ENCODE measurements around the gene SUSD6. TPM values are rescaled to one million over a fixed set of nuclear protein-coding genes. Genes with fewer than 3 reads are reported as not detected.
A peak's percentile ranks its signal among the peaks of the same experiment; 100 is the strongest.

The SUSD6 gene
- total RNA-seq, 2 donors from 2014 or later: 41.1 to 52.3 TPM

- DNase-seq (ENCODE audit: low spot score): no peak
- intact Hi-C loops (cut with DNase I): loop anchor here (5.0 kb wide), 1 partner anchor 127 kb away; no protein-coding TSS in a partner anchor
- Histone ChIP-seq H3K27ac (no peak overlapping the region), H3K36me3 (no peaks in the 10 kb centered on the region), H3K4me1 (replicated peaks) (no peaks in the 10 kb centered on the region), H3K27me3 (replicated peaks; ENCODE audit: insufficient read depth) (no peaks in the 10 kb centered on the region), H3K4me3 (no peak overlapping the region), H3K9me3 (no peaks in the 10 kb centered on the region)
- TF ChIP-seq POLR2A (IDR thresholded peaks at IDR 0.05): no peak
- TF ChIP-seq, protein P1, sequence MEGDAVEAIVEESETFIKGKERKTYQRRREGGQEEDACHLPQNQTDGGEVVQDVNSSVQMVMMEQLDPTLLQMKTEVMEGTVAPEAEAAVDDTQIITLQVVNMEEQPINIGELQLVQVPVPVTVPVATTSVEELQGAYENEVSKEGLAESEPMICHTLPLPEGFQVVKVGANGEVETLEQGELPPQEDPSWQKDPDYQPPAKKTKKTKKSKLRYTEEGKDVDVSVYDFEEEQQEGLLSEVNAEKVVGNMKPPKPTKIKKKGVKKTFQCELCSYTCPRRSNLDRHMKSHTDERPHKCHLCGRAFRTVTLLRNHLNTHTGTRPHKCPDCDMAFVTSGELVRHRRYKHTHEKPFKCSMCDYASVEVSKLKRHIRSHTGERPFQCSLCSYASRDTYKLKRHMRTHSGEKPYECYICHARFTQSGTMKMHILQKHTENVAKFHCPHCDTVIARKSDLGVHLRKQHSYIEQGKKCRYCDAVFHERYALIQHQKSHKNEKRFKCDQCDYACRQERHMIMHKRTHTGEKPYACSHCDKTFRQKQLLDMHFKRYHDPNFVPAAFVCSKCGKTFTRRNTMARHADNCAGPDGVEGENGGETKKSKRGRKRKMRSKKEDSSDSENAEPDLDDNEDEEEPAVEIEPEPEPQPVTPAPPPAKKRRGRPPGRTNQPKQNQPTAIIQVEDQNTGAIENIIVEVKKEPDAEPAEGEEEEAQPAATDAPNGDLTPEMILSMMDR (IDR thresholded peaks at IDR 0.05): no peak
- no peak for TF ChIP-seq POLR2AphosphoS5 (IDR thresholded peaks at IDR 0.05)
- WGBS: 46% methylated on average over 3 of the region's 3 CpGs
Measured at GRCh38 chr14:69600304-69600891, 11.0 kb upstream of the SUSD6 start.

DNA sequence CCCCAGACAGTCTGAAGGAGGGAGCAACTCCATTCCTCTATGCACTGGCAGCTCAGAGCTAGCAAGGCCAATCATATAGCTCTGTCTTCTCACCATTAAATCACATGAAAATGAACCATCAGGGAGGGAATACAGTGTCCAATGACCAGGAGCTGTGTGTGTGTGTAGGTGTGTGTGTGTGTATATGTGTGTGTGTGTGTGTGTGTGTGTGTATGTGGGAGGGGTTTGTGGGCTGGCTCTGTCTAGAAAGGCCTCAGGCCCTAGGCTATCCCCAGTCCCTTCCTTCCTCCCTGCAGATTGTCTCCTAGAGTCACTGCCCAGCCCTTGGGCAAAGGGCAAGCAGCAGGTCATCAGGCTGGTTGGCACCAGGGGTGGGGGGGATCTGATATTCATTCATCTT lies 5.7 kb upstream of the SUSD6 start:
- intact Hi-C loops (cut with DNase I): no loop called here
- Histone ChIP-seq H3K4me3 (no peak overlapping the region), H3K4me1 (replicated peaks) (no peaks in the 10 kb centered on the region), H3K27ac (no peak overlapping the region), H3K9me3 (no peaks in the 10 kb centered on the region), H3K36me3 (no peaks in the 10 kb centered on the region), H3K27me3 (replicated peaks; ENCODE audit: insufficient read depth) (no peaks in the 10 kb centered on the region)
- DNase-seq (ENCODE audit: low spot score): no peak
- TF ChIP-seq, protein P1 (IDR thresholded peaks at IDR 0.05): no peak
- TF ChIP-seq POLR2AphosphoS5 (IDR thresholded peaks at IDR 0.05) (no peak), POLR2A (IDR thresholded peaks at IDR 0.05) (no peak)

DNA sequence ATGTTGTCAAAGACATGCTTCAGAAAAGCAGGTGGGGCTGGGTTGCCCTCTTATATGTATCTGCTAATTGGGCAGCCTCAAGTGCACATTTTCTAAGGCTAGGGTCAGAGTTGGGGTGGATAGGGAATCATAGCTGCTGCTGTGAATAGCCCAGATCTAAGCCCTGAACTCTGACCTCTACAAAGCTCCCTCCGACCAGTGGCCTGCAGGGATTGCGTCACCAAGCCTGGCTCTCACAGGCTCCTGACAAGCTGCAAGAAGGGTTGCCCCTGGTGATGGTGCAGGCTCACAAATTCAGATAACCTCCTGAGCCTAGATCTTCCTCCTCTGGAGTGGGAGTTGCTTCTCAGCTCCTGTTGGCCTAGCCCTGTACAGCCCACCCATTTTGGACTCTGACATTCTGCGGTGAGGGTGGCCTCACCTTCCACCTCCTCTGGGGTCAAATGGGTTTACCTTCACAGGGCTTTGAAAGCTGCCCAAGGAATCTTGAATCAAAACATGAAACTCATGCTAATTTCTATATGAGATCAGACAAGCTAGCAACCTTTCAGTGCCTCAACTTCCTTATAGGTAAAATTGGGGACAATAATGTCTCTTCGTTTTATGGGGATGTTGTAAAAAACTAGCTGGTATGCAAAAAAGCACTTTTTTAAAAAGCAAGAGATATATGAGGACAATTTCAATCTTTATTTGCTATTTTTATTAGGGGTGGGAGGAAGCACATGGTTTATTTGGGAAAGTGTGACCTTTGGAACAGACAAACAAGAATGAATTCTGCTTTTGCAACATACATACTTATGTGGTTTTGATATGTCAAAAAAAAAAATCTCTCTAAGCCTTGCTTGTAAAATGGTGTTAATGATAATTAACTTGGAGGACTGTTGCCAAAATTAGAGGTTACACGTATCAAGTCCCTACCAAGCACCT lies 4.9 kb upstream of the SUSD6 start:
- H3K9me3 ChIP-seq: no peaks in the 10 kb centered on the region
- no peak overlapping the region for H3K27ac ChIP-seq
- H3K27me3 ChIP-seq (replicated peaks; ENCODE audit: insufficient read depth): no peaks in the 10 kb centered on the region
- no peak for DNase-seq (ENCODE audit: low spot score)
- H3K36me3 ChIP-seq: no peaks in the 10 kb centered on the region
- whole genome bisulfite sequencing: 82% methylated on average over 5 of the region's 5 CpGs
- no peak overlapping the region for H3K4me3 ChIP-seq
- intact Hi-C loops (cut with DNase I): no loop called here
- no peak for TF ChIP-seq POLR2A (IDR thresholded peaks at IDR 0.05)
- TF ChIP-seq, protein P1 (IDR thresholded peaks at IDR 0.05): no peak
- TF ChIP-seq POLR2AphosphoS5 (IDR thresholded peaks at IDR 0.05): no peak
- H3K4me1 ChIP-seq (replicated peaks): no peaks in the 10 kb centered on the region

GRCh38 chr14:69610020-69610873 lies 1.1 kb upstream of the SUSD6 start:
- no peak for DNase-seq (ENCODE audit: low spot score)
- Histone ChIP-seq H3K9me3 (no peaks in the 10 kb centered on the region), H3K36me3 (no peaks in the 10 kb centered on the region), H3K4me3 (peak overlapping the region; percentile 83 to 90), H3K27ac (peak overlapping the region; percentile 68 to 95), H3K4me1 (replicated peaks) (peaks cover 4% of the 10 kb centered on the region), H3K27me3 (replicated peaks; ENCODE audit: insufficient read depth) (no peaks in the 10 kb centered on the region)
- intact Hi-C loops (cut with DNase I): loop anchor here (5.0 kb wide), 2 partner anchors 62 to 102 kb away; no protein-coding TSS in a partner anchor
- WGBS: 47% methylated on average over 8 of the region's 8 CpGs
- TF ChIP-seq, protein P1 (IDR thresholded peaks at IDR 0.05): no peak
- TF ChIP-seq POLR2AphosphoS5 (IDR thresholded peaks at IDR 0.05): no peak
- TF ChIP-seq POLR2A (IDR thresholded peaks at IDR 0.05): no peak

Measured in prostate gland (tissue), 2 donors.